Pulmonary artery endothelial cell (primary cell): ENCODE data around the gene CYP19A1. TPM values are rescaled to one million over a fixed set of nuclear protein-coding genes. Genes with fewer than 3 reads are reported as not detected.

Experiments used
- total RNA-seq: library from RNA; depleted of rRNA; stranded (reverse); fragments of >200 nt; gene quantifications from 2 replicates; pipeline ENCODE4 v1.2.3, GENCODE V29; 2014

The CYP19A1 gene
- total RNA-seq, 1 donor from 2014 or later = not detected

Other genes starting within 250 kb of the CYP19A1 start
- 38.4 and 62.5 TPM in 2 replicates for gene TNFAIP8L3, start 243.7 kb downstream of the CYP19A1 start, total RNA-seq
- not detected in 2 replicates for gene GLDN, start 3.1 kb upstream of the CYP19A1 start, total RNA-seq